Activated effector memory CD4-positive, alpha-beta T cell treated with Interleukin-2 at 50 U/mL for 16 hours (primary cell): ENCODE data around the gene ZNF135.

Experiments used
- DNase-seq: peaks from one replicate; pipeline ENCODE4 v3.0.0-alpha.2; 2020

ZNF135 gene

GRCh38 chr19:58059003-58059670 lies at the start of gene ZNF135:
ZNF135 (plus strand) TSS chr19:58059282; CDS start chr19:58060003, 721 bp downstream.
- DNase-seq, result peak; percentile 1

DNA sequence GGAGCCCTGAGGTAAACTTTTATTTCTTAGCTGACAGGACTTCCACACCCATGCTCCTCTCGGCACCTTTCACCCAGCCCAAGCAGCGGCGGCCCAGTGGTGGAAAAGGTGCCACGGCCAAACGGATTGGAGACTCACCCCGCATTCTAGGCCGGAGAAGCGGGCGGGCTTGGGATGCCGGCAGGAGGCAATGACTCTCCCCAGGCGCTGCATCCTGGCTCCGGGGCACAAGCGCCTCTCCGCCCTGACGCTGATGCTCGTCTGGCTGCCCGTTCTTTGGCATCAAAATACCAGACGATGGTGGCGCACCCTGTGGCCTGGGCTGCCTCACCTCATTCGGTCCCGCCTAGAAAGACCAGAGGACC lies 49.8 kb upstream of the ZNF135 start:
- no peak for DNase-seq

DNA sequence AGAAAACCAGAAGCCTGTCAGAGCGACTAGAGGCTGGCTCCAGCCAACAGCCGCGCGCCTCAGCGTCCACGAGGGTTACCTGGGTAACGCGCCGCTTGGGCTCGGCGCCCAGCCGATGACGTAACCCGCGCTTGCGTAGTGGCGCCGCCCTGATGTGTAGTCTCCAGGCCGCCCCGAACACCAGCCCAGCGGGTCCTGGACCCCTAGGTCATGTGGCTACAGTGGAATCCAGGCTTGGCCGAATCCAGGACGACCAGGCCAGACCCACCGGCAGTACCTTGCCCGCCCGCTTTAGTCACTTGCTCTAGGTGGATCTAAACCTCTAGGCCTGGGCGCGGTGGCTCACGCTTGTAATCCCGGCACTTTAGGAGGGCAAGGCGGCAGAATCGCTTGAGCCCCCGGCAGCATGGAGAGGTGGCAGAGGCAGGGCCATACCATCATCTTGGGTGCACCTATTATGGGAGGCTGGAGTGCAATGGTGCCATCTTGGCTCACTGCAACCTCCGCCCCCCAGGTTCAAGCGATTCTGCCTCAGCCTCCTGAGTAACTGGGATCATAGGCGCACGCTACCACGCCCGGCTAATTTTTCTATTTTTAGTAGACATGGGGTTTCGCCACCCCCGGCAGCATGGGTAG lies 49.3 kb upstream of the ZNF135 start:
- no peak for DNase-seq

DNA sequence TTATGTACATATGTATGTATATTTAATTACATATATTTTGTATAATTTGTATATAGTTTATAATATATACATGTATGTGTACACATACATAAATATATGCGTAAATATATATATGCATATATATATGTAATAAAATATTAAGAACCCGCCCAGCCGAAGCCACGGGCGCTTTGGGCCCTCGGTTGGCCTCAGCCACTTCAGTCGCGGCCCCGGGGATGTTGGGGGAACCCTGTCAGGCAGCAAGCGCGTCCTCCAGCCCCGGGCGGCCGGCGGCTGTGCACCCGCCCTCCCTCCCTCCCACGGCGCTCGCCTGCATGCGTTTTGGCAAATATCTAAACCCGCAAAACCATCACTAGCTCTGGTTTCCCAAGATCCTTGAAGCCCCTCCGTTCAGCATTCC lies 48.6 kb upstream of the ZNF135 start:
- DNase-seq, result no peak

- DNase-seq, result no peak
Measured at GRCh38 chr19:58014141-58014540, 44.9 kb upstream of the ZNF135 start.

DNA sequence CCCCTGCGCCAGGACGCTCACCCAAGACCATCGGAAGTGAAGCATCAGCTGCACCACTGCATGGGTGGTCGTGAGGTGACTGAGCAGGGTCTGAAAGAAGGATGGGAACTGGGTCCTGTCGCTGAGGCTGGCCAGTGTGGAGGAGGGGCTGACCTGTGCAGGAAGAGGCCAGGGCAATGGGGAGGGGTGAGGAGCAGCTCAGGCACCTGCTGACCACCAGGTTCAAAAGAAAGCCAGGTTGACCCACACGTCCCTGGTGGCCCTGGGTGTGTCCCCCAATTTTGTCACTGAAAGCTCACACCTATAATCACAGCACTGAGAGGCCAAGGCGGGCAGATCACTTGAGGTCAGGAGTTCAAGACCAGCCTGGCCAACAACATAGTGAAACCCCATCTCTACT lies 39.0 kb upstream of the ZNF135 start:
- DNase-seq, result no peak

- DNase-seq, result no peak
Measured at GRCh38 chr19:58021541-58022282, 37.4 kb upstream of the ZNF135 start.

GRCh38 chr19:58022283-58022660 lies 36.8 kb upstream of the ZNF135 start:
- no peak for DNase-seq

- no peak for DNase-seq
Measured at GRCh38 chr19:58024661-58025060, 34.4 kb upstream of the ZNF135 start.

DNA sequence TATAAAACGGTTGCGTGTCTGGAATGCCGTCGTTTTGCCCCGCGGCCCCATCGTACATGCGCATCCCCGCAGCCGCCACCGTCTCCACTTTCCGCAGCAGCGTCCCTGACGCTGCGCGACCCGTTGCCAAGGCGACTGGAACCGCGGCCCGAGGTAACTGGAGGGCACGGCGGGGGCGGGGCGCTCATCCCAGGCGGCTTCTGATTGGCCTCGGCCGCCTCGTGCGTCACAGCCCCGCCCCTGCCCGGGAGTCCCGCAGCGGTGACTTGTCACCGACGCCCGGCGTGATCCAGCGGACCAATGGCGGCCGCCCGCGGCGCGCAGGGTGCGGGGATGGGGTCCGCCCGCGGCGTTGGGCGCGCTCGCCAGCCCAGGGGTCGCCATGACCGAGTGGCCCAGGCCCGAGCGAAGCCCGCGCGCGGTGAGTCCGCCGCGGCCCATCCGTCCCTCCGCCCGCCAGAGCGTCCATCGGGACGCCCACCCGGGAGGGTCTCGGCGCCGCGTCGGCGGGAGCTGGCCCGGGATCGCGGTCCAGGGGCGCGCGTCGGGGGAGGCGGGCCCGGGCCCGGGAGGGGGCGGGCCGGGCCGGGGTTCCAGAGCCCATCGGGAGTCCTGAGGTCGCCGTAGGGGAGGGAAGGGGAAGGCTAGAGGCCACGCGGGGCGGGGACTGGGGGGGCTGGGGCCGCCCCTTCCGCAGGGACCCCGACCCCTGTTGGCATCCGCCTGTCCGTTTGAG lies 25.2 kb upstream of the ZNF135 start, which contains the start of gene ZSCAN1:
TSS of gene ZSCAN1 (plus strand) at position 285 of the 736 bp plus-strand sequence. CDS start 3,812 bp downstream, outside the sequence.
- no peak for DNase-seq

DNA sequence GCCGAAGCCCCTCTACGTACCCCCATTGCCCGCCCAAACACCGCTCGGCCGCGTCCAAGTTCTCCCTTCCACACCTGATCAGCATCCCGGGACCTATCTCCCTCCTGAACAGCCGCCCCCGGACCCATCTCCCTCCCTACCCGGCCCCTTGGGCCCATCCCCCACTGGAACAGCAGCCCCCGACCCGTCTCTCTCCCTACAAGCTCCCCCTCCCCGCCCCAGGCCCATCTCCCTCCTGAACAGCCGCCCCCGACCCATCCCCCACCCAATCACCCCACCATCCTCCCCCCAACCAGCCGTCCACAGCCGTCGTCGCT lies 24.6 kb upstream of the ZNF135 start:
- DNase-seq, result no peak

DNA sequence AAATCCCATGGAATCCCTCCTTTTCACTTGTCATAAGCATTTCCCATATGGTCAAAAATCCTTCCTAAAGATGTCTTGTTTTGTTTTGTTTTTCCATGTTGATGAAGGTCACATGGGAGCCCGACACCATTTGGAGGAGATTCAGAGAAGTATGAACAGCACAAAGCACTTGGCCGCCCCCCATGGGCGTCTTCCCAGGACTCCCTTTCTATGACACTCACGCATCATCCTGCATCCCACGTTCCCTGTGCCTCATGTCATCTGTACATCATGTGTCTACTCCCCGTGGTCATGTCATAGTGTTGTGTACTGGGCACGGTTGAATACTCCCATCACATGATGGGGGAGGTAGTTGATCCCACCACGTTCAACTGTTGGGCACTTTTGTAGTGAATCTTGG lies 23.2 kb upstream of the ZNF135 start:
- no peak for DNase-seq

DNA sequence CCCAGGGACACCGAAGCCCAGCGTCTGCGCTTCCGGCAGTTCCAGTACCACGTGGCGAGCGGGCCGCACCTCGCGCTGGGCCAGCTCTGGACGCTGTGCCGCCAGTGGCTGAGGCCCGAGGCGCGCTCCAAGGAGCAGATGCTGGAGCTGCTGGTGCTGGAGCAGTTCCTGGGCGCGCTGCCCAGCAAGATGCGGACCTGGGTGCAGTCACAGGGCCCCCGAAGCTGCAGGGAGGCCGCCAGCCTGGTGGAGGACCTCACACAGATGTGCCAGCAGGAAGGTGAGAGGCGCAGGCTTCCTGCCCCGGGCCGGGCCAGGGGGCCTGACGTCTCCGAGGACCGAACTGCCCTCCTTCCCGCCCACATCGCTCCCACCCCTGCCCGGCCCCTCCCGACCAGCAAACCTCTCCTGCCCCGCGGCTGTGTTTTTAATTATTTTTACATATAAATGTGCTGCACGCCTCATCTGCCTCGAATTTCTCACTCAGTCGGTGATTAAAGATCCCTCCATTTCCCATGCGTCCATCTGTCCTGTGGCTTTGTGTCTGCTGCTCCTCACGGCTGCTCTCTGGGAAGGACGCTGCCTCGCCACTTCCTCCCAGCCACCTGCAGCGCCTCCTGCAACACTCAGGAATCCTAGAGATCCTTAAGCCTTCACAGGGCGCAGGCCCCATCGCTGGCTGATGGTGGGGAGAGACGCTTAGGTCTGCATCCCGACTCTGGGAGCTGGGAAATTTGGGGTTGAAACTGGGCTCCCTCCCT lies 21.0 kb upstream of the ZNF135 start:
- DNase-seq, result no peak

GRCh38 chr19:58038688-58039204 lies 20.3 kb upstream of the ZNF135 start:
- DNase-seq, result no peak

- DNase-seq, result no peak
Measured at GRCh38 chr19:58040751-58041525, 18.1 kb upstream of the ZNF135 start.

DNA sequence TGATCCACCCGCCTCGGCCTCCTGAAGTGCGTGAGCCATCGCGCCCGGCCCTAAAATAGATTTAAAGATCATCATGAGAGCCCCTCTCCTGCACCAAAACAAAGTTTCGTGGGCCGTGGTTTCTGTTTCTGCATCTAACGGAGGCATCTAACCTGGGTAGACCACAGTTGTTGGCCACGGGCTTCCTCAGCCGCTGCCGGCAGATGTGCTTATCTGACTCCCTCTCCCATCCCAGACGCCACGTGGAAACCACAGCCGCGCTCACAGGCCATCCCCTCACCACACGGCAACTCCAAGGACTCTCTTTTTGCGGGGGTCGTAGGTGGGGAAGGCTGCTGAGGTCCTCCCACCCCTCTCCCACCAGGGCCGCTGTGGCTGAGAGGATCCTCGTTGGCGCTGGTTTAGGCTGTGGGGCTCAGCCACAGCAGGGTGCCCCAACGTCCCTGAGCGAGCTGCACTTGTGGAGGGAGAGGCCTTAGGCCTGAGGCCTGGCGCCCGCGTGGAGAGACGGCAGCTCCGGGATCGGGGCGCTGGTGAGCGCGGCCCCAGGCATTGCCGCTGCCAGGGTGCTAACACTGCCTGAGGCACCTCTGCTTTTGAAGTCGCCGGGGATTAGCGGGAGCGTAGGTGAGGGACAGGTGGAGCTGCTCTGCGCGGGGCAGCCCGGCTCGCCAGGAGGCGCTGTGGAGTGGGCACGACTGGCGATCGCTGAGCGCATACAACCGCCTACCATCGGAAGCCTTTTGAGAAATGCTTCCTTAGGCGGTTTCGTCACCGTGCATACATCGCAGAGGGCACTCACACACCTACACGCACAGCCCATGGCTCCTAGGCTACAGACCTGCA lies 16.4 kb upstream of the ZNF135 start:
- DNase-seq, result no peak

DNA sequence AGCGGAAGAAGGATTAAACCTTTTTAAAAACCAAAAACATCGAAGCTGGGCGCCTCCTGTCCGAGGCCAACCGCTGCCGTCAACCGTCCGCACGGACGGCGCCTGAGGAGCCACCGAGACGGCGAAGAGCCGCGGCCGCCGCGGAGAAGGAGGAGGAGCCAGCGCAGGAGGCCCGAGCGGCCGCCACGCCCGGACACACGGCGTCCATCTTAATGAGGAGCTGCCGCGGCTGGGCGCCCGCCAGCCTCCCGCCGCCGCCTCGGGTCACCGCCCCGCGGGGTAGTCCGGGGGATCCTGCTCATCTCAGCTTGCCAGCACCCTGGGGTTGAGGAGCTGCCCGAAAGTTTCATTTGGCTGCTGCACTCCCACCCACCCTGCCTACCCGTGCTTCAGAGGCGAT lies 14.7 kb upstream of the ZNF135 start:
- DNase-seq, result no peak

DNA sequence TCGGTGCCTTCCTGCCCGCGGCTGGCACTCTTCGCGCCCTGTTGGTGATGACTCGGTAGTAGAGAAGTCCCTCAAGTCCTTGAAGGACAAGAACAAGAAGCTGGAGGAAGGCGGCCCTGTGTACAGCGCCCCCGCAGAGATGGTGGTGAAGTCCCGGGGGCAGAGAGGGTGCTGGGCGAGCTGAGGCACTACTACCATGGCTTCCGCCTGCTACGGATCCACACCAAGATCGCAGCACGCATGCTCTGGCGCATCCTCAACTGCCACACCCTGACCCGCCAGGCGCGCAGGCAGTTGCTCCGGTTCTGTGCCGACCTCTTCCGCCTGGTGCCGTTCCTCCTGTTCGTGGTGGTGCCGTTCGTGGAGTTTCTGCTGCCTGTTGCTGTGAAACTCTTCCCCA lies 14.2 kb upstream of the ZNF135 start:
- no peak for DNase-seq

DNA sequence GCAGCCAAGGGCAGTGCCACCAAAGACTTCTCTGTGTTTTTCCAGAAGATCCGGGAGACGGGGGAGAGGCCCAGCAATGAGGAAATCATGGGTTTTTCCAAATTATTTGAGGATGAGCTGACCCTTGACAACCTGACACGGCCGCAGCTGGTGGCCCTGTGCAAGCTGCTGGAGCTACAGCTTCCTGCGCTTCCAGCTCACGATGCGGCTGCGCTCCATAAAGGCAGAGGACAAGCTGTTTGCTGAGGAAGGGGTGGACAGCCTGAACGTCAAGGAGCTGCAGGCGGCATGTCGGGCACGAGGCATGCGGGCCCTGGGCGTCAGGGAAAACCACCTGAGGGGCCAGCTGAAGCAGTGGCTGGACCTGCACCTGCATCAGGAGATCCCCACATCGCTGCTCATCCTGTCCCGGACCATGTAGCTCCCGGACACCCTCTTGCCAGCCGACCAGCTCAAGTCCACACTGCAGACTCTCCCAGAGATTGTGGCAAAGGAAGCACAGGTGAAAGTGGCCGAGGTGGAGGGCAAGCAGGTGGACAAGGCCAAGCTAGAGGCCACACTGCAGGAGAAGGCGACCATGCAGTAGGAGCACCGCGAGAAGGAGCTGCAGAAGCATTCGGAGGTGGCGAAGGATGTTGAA lies 13.6 kb upstream of the ZNF135 start:
- no peak for DNase-seq

DNA sequence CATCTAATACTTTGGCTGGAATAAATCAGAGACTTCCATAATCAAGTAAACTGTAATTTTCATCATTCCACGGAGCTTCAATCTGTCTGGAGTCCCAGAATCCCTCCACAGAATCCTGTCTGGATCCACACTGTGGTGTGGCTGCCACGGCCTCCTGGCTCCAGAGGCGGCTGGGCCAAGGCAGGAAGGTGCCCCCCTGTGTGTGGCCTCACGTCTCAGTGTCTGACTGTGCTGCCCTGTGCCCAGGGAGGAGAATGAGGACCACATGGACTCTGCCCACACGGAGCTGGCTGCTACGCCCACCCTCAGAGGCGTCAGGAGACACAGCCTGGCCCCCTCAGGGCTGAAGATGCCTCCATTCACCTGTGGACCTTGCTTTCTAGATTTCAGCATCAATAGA lies 12.2 kb upstream of the ZNF135 start:
- DNase-seq, result no peak
